Duodenal mucosa (tissue), 2 donors: Measurements from ENCODE around the gene WDR87.

Experiments
- H3K27ac ChIP-seq: one replicate; pipeline ENCODE4 v1.7.0; 2013; ENCODE audit warnings: low read depth, low read length
- H3K27me3 ChIP-seq, 2 donors: one replicate each; pipeline ENCODE4 v1.7.0; 2013; ENCODE audit warnings: low read length in 2 of 2, control low read depth in 1 of 2; ENCODE audit not compliant: insufficient read depth in 2 of 2, control insufficient read depth in 1 of 2
- H3K36me3 ChIP-seq, 2 donors: one replicate each; pipeline ENCODE4 v1.7.0; 2013; ENCODE audit warnings: low read length in 2 of 2, control low read depth in 1 of 2; ENCODE audit not compliant: insufficient read depth in 2 of 2, control insufficient read depth in 1 of 2
- H3K4me1 ChIP-seq, 2 donors: one replicate each; pipeline ENCODE4 v1.7.0; 2013; ENCODE audit warnings: low read length in 2 of 2, control low read depth in 1 of 2; ENCODE audit not compliant: insufficient read depth in 2 of 2, control insufficient read depth in 1 of 2
- H3K4me3 ChIP-seq, 2 donors: one replicate each; pipeline ENCODE4 v1.7.0; 2013; ENCODE audit warnings: low read length in 2 of 2, low read depth in 1 of 2
- H3K9ac ChIP-seq, 2 donors: one replicate each; pipeline ENCODE4 v1.7.0; 2013; ENCODE audit warnings: low read length in 2 of 2, low read depth in 1 of 2
- H3K9me3 ChIP-seq, 2 donors: one replicate each; pipeline ENCODE4 v1.7.0; 2013; ENCODE audit warnings: low read length in 2 of 2, control low read depth in 1 of 2; ENCODE audit not compliant: control insufficient read depth in 1 of 2

The WDR87 gene

GRCh38 chr19:37896180-37896579 is 10.2 kb downstream of the WDR87 start:
- Histone ChIP-seq H3K9me3 (no peaks in the 10 kb centered on the region), H3K9ac (no peak overlapping the region), H3K27ac (no peak overlapping the region), H3K27me3 (no peaks in the 10 kb centered on the region), H3K4me1 (peaks cover 4 to 9% of the 10 kb centered on the region in 2 donors), H3K4me3 (no peak overlapping the region), H3K36me3 (no peaks in the 10 kb centered on the region)

GRCh38 chr19:37893845-37894575 is 12.4 kb downstream of the WDR87 start:
- Histone ChIP-seq H3K4me1 (peaks cover 4 to 9% of the 10 kb centered on the region in 2 donors), H3K27me3 (no peaks in the 10 kb centered on the region), H3K36me3 (no peaks in the 10 kb centered on the region), H3K9me3 (no peaks in the 10 kb centered on the region), H3K4me3 (no peak overlapping the region), H3K9ac (no peak overlapping the region), H3K27ac (no peak overlapping the region)

GRCh38 chr19:37886571-37886970 is 19.8 kb downstream of the WDR87 start:
- Histone ChIP-seq H3K4me1 (no peaks in the 10 kb centered on the region), H3K27me3 (peaks cover 3 to 6% of the 10 kb centered on the region in 2 donors), H3K9me3 (no peaks in the 10 kb centered on the region), H3K4me3 (no peak overlapping the region), H3K36me3 (no peaks in the 10 kb centered on the region), H3K27ac (no peak overlapping the region), H3K9ac (no peak overlapping the region)

- no peak overlapping the region for H3K9ac ChIP-seq
These were observed 21.0 kb downstream of the WDR87 start for GRCh38 chr19:37885392-37885791.

GRCh38 chr19:37877147-37877546 is 29.2 kb downstream of the WDR87 start:
- Histone ChIP-seq H3K27ac (no peak overlapping the region), H3K27me3 (no peaks in the 10 kb centered on the region), H3K4me3 (no peak overlapping the region), H3K4me1 (no peaks in the 10 kb centered on the region), H3K9me3 (no peaks in the 10 kb centered on the region), H3K36me3 (no peaks in the 10 kb centered on the region), H3K9ac (no peak overlapping the region)

More at GRCh38 chr19:37885392-37885791, 21.0 kb downstream of the WDR87 start:
- H3K4me1 ChIP-seq = no peaks in the 10 kb centered on the region
- H3K9me3 ChIP-seq = no peaks in the 10 kb centered on the region
- H3K36me3 ChIP-seq = no peaks in the 10 kb centered on the region
- no peak overlapping the region for H3K4me3 ChIP-seq
- H3K27ac ChIP-seq = no peak overlapping the region
- peaks cover 3 to 6% of the 10 kb centered on the region in 2 donors for H3K27me3 ChIP-seq

GRCh38 chr19:37876032-37876431 is 30.4 kb downstream of the WDR87 start:
- no peak overlapping the region for H3K9ac ChIP-seq
- no peaks in the 10 kb centered on the region for H3K27me3 ChIP-seq
- no peaks in the 10 kb centered on the region for H3K4me1 ChIP-seq
- no peaks in the 10 kb centered on the region for H3K36me3 ChIP-seq
- H3K9me3 ChIP-seq = no peaks in the 10 kb centered on the region
- H3K4me3 ChIP-seq = no peak overlapping the region
- no peak overlapping the region for H3K27ac ChIP-seq

GRCh38 chr19:37874784-37875183 is 31.6 kb downstream of the WDR87 start:
- H3K27ac ChIP-seq = no peak overlapping the region
- no peaks in the 10 kb centered on the region for H3K36me3 ChIP-seq
- no peak overlapping the region for H3K9ac ChIP-seq
- no peaks in the 10 kb centered on the region for H3K9me3 ChIP-seq
- no peaks in the 10 kb centered on the region for H3K4me1 ChIP-seq
- H3K27me3 ChIP-seq = no peaks in the 10 kb centered on the region
- no peak overlapping the region for H3K4me3 ChIP-seq

- Histone ChIP-seq H3K27ac (no peak overlapping the region), H3K4me1 (no peaks in the 10 kb centered on the region), H3K27me3 (no peaks in the 10 kb centered on the region), H3K36me3 (no peaks in the 10 kb centered on the region), H3K9me3 (no peaks in the 10 kb centered on the region), H3K9ac (no peak overlapping the region), H3K4me3 (no peak overlapping the region)
These were observed 34.0 kb downstream of the WDR87 start for GRCh38 chr19:37872383-37872782.

- H3K4me3 ChIP-seq = no peak overlapping the region
- H3K9ac ChIP-seq = no peak overlapping the region
- H3K9me3 ChIP-seq = no peaks in the 10 kb centered on the region
These were observed 36.5 kb downstream of the WDR87 start for GRCh38 chr19:37869766-37870340.

GRCh38 chr19:37867831-37868230 is 38.6 kb downstream of the WDR87 start:
- Histone ChIP-seq H3K36me3 (no peaks in the 10 kb centered on the region), H3K27me3 (no peaks in the 10 kb centered on the region), H3K9me3 (no peaks in the 10 kb centered on the region), H3K9ac (no peak overlapping the region), H3K27ac (no peak overlapping the region), H3K4me3 (no peak overlapping the region), H3K4me1 (no peaks in the 10 kb centered on the region)

More at GRCh38 chr19:37869766-37870340, 36.5 kb downstream of the WDR87 start:
- no peaks in the 10 kb centered on the region for H3K27me3 ChIP-seq
- H3K4me1 ChIP-seq = no peaks in the 10 kb centered on the region
- no peak overlapping the region for H3K27ac ChIP-seq
- H3K36me3 ChIP-seq = no peaks in the 10 kb centered on the region
